ENCODE results near the gene LSS. TPM values are rescaled to one million over a fixed set of nuclear protein-coding genes. Genes with fewer than 3 reads are reported as not detected.

Gene LSS
- total RNA-seq, 1 donor from 2014 or later = 99.0 TPM

GRCh38 chr21:46168238-46168637 is 60.3 kb downstream of the LSS start:
- no peaks in the 10 kb centered on the region for H3K27me3 Mint-ChIP-seq
- no peaks in the 10 kb centered on the region for H3K9me3 Mint-ChIP-seq
- peaks cover 14% of the 10 kb centered on the region for H3K4me1 Mint-ChIP-seq
- H3K27ac Mint-ChIP-seq = no peak overlapping the region
- peaks cover 4% of the 10 kb centered on the region for H3K36me3 Mint-ChIP-seq (ENCODE audit: low read depth)
- POLR2A ChIA-PET = no interaction called here
- CTCF ChIA-PET = no interaction called here
- TF ChIP-seq CTCF (IDR thresholded peaks at IDR 0.05) = no peak
- intact Hi-C loops (cut with micrococcal nuclease) = no loop called here
- ATAC-seq (ENCODE audit: low read depth) (no peak), DNase-seq (peak; percentile 4)
- no peak overlapping the region for H3K4me3 Mint-ChIP-seq

- intact Hi-C loops (cut with micrococcal nuclease) = no loop called here
- Mint-ChIP-seq H3K9me3 (no peaks in the 10 kb centered on the region), H3K4me3 (no peak overlapping the region), H3K36me3 (ENCODE audit: low read depth) (peaks cover 7% of the 10 kb centered on the region), H3K4me1 (peaks cover 1% of the 10 kb centered on the region), H3K27ac (no peak overlapping the region), H3K27me3 (no peaks in the 10 kb centered on the region)
- DNase-seq = no peak
- ChIA-PET CTCF (no interaction called here), POLR2A (no interaction called here)
- TF ChIP-seq CTCF (IDR thresholded peaks at IDR 0.05) = no peak
- ATAC-seq (ENCODE audit: low read depth) = no peak
Measured at GRCh38 chr21:46165098-46165497, 63.5 kb downstream of the LSS start.

GRCh38 chr21:46163380-46163779 is 65.2 kb downstream of the LSS start:
- CTCF ChIA-PET = no interaction called here
- DNase-seq (no peak), ATAC-seq (ENCODE audit: low read depth) (no peak)
- H3K4me1 Mint-ChIP-seq = no peaks in the 10 kb centered on the region
- POLR2A ChIA-PET = no interaction called here
- peaks cover 7% of the 10 kb centered on the region for H3K36me3 Mint-ChIP-seq (ENCODE audit: low read depth)
- no peaks in the 10 kb centered on the region for H3K9me3 Mint-ChIP-seq
- no peak overlapping the region for H3K4me3 Mint-ChIP-seq
- intact Hi-C loops (cut with micrococcal nuclease) = no loop called here
- TF ChIP-seq CTCF (IDR thresholded peaks at IDR 0.05) = no peak
- H3K27me3 Mint-ChIP-seq = no peaks in the 10 kb centered on the region
- H3K27ac Mint-ChIP-seq = no peak overlapping the region

DNA sequence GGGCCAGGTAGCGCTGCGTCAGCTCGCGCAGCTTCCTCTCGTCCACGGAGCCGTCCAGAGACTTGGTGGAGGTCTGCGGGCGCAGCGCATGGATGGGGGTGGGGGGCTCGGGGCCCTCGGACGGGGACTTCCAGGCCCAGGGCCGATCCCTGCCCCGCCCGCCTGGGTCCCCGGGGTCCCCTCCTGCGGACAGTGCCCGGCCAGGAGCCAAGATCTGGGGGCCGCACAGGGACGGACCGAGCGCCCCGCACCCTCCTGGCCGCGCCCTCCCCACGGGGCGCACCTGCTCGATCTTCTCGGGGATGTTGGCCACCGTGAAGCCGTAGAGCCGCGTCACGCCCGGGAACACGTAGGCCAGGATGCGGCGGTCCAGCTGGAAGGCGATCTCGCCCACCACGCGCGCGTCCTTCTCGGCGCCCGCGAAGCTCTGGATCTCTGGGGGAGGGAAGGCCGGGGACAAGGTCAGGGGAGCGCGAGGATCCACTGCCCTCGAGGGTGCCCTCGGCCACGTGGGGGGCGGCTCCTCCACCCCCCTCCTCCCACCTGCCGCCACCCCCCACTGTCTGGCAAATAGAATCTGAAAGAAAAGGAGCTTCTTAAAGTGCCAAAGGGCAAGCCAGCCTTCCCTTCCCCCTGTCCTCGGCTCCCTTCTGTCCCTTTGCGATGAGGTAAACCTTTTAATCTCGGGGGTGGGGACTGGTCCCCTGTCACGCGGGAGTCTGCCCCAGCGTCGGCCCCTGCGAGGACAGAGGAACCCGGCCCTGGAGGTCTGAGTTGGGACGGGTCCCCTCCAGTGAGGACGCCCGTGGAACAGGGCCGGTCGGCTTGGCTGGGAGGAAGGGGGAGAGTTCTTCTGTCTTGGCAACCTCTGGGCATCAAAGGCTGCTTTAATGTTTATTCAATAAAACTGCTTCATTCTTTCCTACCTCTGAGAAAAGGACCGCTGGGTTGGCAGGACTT is 66.7 kb downstream of the LSS start:
- Mint-ChIP-seq H3K4me1 (no peaks in the 10 kb centered on the region), H3K36me3 (ENCODE audit: low read depth) (peaks cover 9% of the 10 kb centered on the region), H3K27me3 (no peaks in the 10 kb centered on the region), H3K9me3 (no peaks in the 10 kb centered on the region), H3K27ac (no peak overlapping the region), H3K4me3 (no peak overlapping the region)
- TF ChIP-seq CTCF (IDR thresholded peaks at IDR 0.05) = no peak
- CTCF ChIA-PET = no interaction called here
- intact Hi-C loops (cut with micrococcal nuclease) = no loop called here
- POLR2A ChIA-PET = no interaction called here
- ATAC-seq (ENCODE audit: low read depth) (no peak), DNase-seq (peak; percentile 12)

DNA sequence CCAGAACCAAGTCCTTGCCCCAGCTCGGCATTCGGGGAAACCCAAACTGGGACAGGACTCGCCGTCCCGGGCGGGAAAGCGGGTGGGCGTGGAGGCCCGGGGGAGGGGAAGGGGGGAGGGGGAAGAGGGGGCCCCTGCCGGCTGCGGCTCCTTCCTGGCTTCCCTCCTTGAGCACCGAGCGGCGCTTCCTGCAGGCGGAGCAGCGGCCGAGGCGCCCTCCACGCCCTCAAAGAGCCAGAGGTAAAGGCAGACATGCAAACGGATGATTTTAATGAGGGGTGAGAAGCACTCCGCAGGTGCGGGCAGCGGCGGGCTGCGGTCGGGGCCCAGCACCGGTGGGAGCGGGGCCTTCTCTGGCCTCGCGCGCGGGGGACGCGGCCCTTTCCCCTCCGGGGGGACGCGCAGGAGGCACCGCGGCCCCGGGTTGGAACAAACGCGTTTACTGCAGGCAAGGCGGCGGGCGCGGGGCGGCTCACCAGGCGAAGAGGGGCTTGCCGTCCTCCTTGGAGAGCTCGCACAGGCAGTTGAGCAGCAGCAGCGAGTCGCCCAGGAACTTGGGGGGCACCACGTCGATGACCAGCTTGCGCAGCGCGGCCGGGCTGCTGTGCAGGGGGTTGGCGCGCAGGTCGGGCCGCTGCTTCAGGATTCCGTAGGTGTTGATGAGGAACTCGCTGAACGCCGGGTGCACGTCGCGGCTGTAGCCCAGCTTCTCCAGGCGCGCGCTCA is 67.5 kb downstream of the LSS start:
- H3K27me3 Mint-ChIP-seq = no peaks in the 10 kb centered on the region
- no peak overlapping the region for H3K4me3 Mint-ChIP-seq
- peaks cover 9% of the 10 kb centered on the region for H3K36me3 Mint-ChIP-seq (ENCODE audit: low read depth)
- intact Hi-C loops (cut with micrococcal nuclease) = no loop called here
- TF ChIP-seq CTCF (IDR thresholded peaks at IDR 0.05) = no peak
- ATAC-seq (ENCODE audit: low read depth) (no peak), DNase-seq (peak; percentile 10)
- CTCF ChIA-PET = no interaction called here
- POLR2A ChIA-PET = no interaction called here
- H3K9me3 Mint-ChIP-seq = no peaks in the 10 kb centered on the region
- H3K27ac Mint-ChIP-seq = no peak overlapping the region
- no peaks in the 10 kb centered on the region for H3K4me1 Mint-ChIP-seq
